Activated naive CD8-positive, alpha-beta T cell treated with anti-CD3 and anti-CD28 coated beads, Interleukin-2, amount 10 ng/mL, durations not matched to agents 7 days and 5 days (primary cell): ENCODE results near the gene CRACR2B. TPM values are rescaled to one million over a fixed set of nuclear protein-coding genes. Genes with fewer than 3 reads are reported as not detected.

Experiments
- ATAC-seq: fragments of 150-1000 bp; cut with Tn5 transposase; one replicate; pipeline ENCODE4 v1.10.0; 2021; ENCODE audit warnings: low read depth, moderate library complexity
- POLR2A ChIA-PET: fragments of 350-600 bp; sonication (Branson Sonifier 250); formaldehyde crosslinking; loops from one replicate; lab custom pipeline; 2021; ENCODE audit warnings: antibody characterized with exemption; lab: Charles Lee
- DNase-seq: peaks from one replicate; pipeline ENCODE4 v3.0.0; 2021
- H3K27ac Mint-ChIP-seq: one replicate; pipeline ENCODE4 v1.8.0; 2022; ENCODE audit warnings: mild to moderate bottlenecking, mixed read lengths
- H3K27me3 Mint-ChIP-seq: one replicate; pipeline ENCODE4 v1.8.0; 2022; ENCODE audit warnings: mild to moderate bottlenecking, moderate library complexity, mixed read lengths
- H3K36me3 Mint-ChIP-seq: one replicate; pipeline ENCODE4 v1.8.0; 2021; ENCODE audit warnings: mild to moderate bottlenecking, mixed read lengths
- H3K4me1 Mint-ChIP-seq: one replicate; pipeline ENCODE4 v1.8.0; 2021; ENCODE audit warnings: mixed read lengths
- H3K4me3 Mint-ChIP-seq: one replicate; pipeline ENCODE4 v1.8.0; 2022; ENCODE audit warnings: mild to moderate bottlenecking, moderate library complexity, mixed read lengths
- H3K9me3 Mint-ChIP-seq: one replicate; pipeline ENCODE4 v1.8.0; 2021; ENCODE audit warnings: mixed read lengths
- total RNA-seq, 2 experiments: library from RNA; stranded (reverse); gene quantifications; one replicate each; pipeline ENCODE4 v1.2.3, GENCODE V29; 2021

Gene CRACR2B
- total RNA-seq, 2 experiments from 2014 or later = 10.5 to 11.2 TPM

- ATAC-seq (peak; percentile 74), DNase-seq (peak; percentile 94)
- H3K9me3 Mint-ChIP-seq = no peaks in the 10 kb centered on the region
- no peaks in the 10 kb centered on the region for H3K27me3 Mint-ChIP-seq
- POLR2A ChIA-PET = interaction anchor here (1.0 to 3.0 kb wide), 14 partner anchors 9 to 283 kb away, joined by 3 to 51 read pairs (median 14); partner anchors contain the start of genes CD151, CHID1, CRACR2B and DEAF1
- peaks cover 7% of the 10 kb centered on the region for H3K4me1 Mint-ChIP-seq
- H3K36me3 Mint-ChIP-seq = peaks cover 4% of the 10 kb centered on the region
- H3K4me3 Mint-ChIP-seq = peak overlapping the region; percentile 82
- H3K27ac Mint-ChIP-seq = peak overlapping the region; percentile 82
These were observed 7.6 kb upstream of the CRACR2B start for GRCh38 chr11:819943-820649.

GRCh38 chr11:820655-821511 lies 6.8 kb upstream of the CRACR2B start:
- no peak for DNase-seq
- Mint-ChIP-seq H3K27ac (peak overlapping the region; percentile 42), H3K36me3 (peaks cover 5% of the 10 kb centered on the region), H3K9me3 (no peaks in the 10 kb centered on the region), H3K4me1 (peaks cover 7% of the 10 kb centered on the region), H3K4me3 (peak overlapping the region; percentile 82), H3K27me3 (no peaks in the 10 kb centered on the region)
- ATAC-seq = no peak
- POLR2A ChIA-PET = interaction anchor here (1.8 to 3.0 kb wide), 8 partner anchors 8 to 89 kb away, joined by 6 to 51 read pairs (median 18); partner anchors contain the start of genes CD151, CHID1, CRACR2B and GATD1

- Mint-ChIP-seq H3K9me3 (no peaks in the 10 kb centered on the region), H3K4me1 (peaks cover 11% of the 10 kb centered on the region), H3K36me3 (peaks cover 5% of the 10 kb centered on the region), H3K4me3 (peak overlapping the region; percentile 16), H3K27ac (no peak overlapping the region), H3K27me3 (no peaks in the 10 kb centered on the region)
- POLR2A ChIA-PET = interaction anchor here (0.6 kb wide), 1 partner anchor 126 kb away, joined by 3 read pairs; the partner anchor contains the start of gene TMEM80
- DNase-seq (no peak), ATAC-seq (no peak)
These were observed 6.0 kb upstream of the CRACR2B start for GRCh38 chr11:821512-822371.

GRCh38 chr11:823441-824291 lies 4.1 kb upstream of the CRACR2B start:
- peaks cover 10% of the 10 kb centered on the region for H3K27me3 Mint-ChIP-seq
- DNase-seq = no peak
- POLR2A ChIA-PET = interaction anchor here (0.7 kb wide), 1 partner anchor 13 kb away, joined by 3 read pairs; no protein-coding TSS in a partner anchor
- no peak overlapping the region for H3K4me3 Mint-ChIP-seq
- H3K36me3 Mint-ChIP-seq = peaks cover 7% of the 10 kb centered on the region
- no peak overlapping the region for H3K27ac Mint-ChIP-seq
- H3K4me1 Mint-ChIP-seq = peaks cover 18% of the 10 kb centered on the region
- no peaks in the 10 kb centered on the region for H3K9me3 Mint-ChIP-seq
- ATAC-seq = no peak

GRCh38 chr11:824292-824880 lies 3.3 kb upstream of the CRACR2B start:
- no peak overlapping the region for H3K4me3 Mint-ChIP-seq
- H3K27me3 Mint-ChIP-seq = peaks cover 17% of the 10 kb centered on the region
- DNase-seq = no peak
- H3K4me1 Mint-ChIP-seq = peaks cover 21% of the 10 kb centered on the region
- POLR2A ChIA-PET = interaction anchor here (0.8 kb wide), 1 partner anchor 118 kb away, joined by 3 read pairs; no protein-coding TSS in a partner anchor
- peaks cover 7% of the 10 kb centered on the region for H3K36me3 Mint-ChIP-seq
- no peaks in the 10 kb centered on the region for H3K9me3 Mint-ChIP-seq
- no peak overlapping the region for H3K27ac Mint-ChIP-seq
- no peak for ATAC-seq

- ATAC-seq (no peak), DNase-seq (no peak)
- POLR2A ChIA-PET = interaction anchor here (0.8 kb wide), 1 partner anchor 118 kb away, joined by 3 read pairs; no protein-coding TSS in a partner anchor
- peaks cover 23% of the 10 kb centered on the region for H3K4me1 Mint-ChIP-seq
- no peaks in the 10 kb centered on the region for H3K9me3 Mint-ChIP-seq
- peaks cover 7% of the 10 kb centered on the region for H3K36me3 Mint-ChIP-seq
- no peak overlapping the region for H3K27ac Mint-ChIP-seq
- H3K27me3 Mint-ChIP-seq = peaks cover 20% of the 10 kb centered on the region
- H3K4me3 Mint-ChIP-seq = no peak overlapping the region
These were observed 2.8 kb upstream of the CRACR2B start for GRCh38 chr11:824942-825341.

GRCh38 chr11:825366-826226 lies 2.1 kb upstream of the CRACR2B start:
- Mint-ChIP-seq H3K27ac (no peak overlapping the region), H3K27me3 (peaks cover 20% of the 10 kb centered on the region), H3K36me3 (peaks cover 7% of the 10 kb centered on the region), H3K9me3 (no peaks in the 10 kb centered on the region), H3K4me1 (peaks cover 23% of the 10 kb centered on the region), H3K4me3 (no peak overlapping the region)
- ATAC-seq (no peak), DNase-seq (no peak)
- POLR2A ChIA-PET = interaction anchor here (0.7 to 9.6 kb wide), 4 partner anchors 16 to 30 kb away, joined by 4 to 67 read pairs (median 4); partner anchors contain the start of genes POLR2L, RPLP2 and TSPAN4

GRCh38 chr11:826227-826621 lies 1.5 kb upstream of the CRACR2B start:
- H3K4me1 Mint-ChIP-seq = peaks cover 17% of the 10 kb centered on the region
- peak overlapping the region; percentile 83 for H3K4me3 Mint-ChIP-seq
- POLR2A ChIA-PET = interaction anchor here (0.7 to 9.6 kb wide), 4 partner anchors 16 to 31 kb away, joined by 4 to 67 read pairs (median 4); partner anchors contain the start of genes POLR2L, RPLP2 and TSPAN4
- peaks cover 6% of the 10 kb centered on the region for H3K36me3 Mint-ChIP-seq
- peaks cover 23% of the 10 kb centered on the region for H3K27me3 Mint-ChIP-seq
- no peak for DNase-seq
- H3K27ac Mint-ChIP-seq = peak overlapping the region; percentile 77
- H3K9me3 Mint-ChIP-seq = no peaks in the 10 kb centered on the region
- ATAC-seq = no peak

- no peak for DNase-seq
These were observed 928 bp upstream of the CRACR2B start for GRCh38 chr11:826836-827145.

GRCh38 chr11:827146-827896 lies 398 bp upstream of the CRACR2B start:
- DNase-seq = peak; percentile 75
- peaks cover 15% of the 10 kb centered on the region for H3K4me1 Mint-ChIP-seq
- POLR2A ChIA-PET = interaction anchor here (1.1 to 9.6 kb wide), 4 partner anchors 8 to 23 kb away, joined by 3 to 67 read pairs (median 24); partner anchors contain the start of genes PNPLA2, POLR2L, RPLP2 and TSPAN4
- ATAC-seq = peak; percentile 33
- H3K36me3 Mint-ChIP-seq = peaks cover 6% of the 10 kb centered on the region
- H3K4me3 Mint-ChIP-seq = peak overlapping the region; percentile 83
- H3K27ac Mint-ChIP-seq = peak overlapping the region; percentile 77
- no peaks in the 10 kb centered on the region for H3K9me3 Mint-ChIP-seq
- peaks cover 30% of the 10 kb centered on the region for H3K27me3 Mint-ChIP-seq

More at GRCh38 chr11:826836-827145, 928 bp upstream of the CRACR2B start:
- Mint-ChIP-seq H3K36me3 (peaks cover 6% of the 10 kb centered on the region), H3K27me3 (peaks cover 29% of the 10 kb centered on the region), H3K9me3 (no peaks in the 10 kb centered on the region), H3K4me3 (peak overlapping the region; percentile 83), H3K4me1 (peaks cover 16% of the 10 kb centered on the region), H3K27ac (peak overlapping the region; percentile 77)
- POLR2A ChIA-PET = interaction anchor here (1.1 to 9.6 kb wide), 3 partner anchors 15 to 22 kb away, joined by 3 to 67 read pairs (median 8); partner anchors contain the start of genes POLR2L, RPLP2 and TSPAN4
- peak; percentile 13 for ATAC-seq
